NCI-H146 treated with DMSO at 0.1 percent for 48 hours (cell line): ENCODE data around the gene SPATA20.

Experiments
- DNase-seq: peaks from one replicate; lab custom pipeline; 2025; ENCODE audit not compliant: unreplicated experiment; lab: John Stamatoyannopoulos, UW

SPATA20 gene

GRCh38 chr17:50519141-50519834, 27.7 kb upstream of the SPATA20 start:
- no peak for DNase-seq

GRCh38 chr17:50520483-50520882, 26.5 kb upstream of the SPATA20 start:
- DNase-seq, result no peak

GRCh38 chr17:50521514-50521913, 25.5 kb upstream of the SPATA20 start:
- no peak for DNase-seq

GRCh38 chr17:50522766-50523165, 24.2 kb upstream of the SPATA20 start:
- DNase-seq, result no peak

GRCh38 chr17:50523208-50523607, 23.8 kb upstream of the SPATA20 start:
- no peak for DNase-seq

GRCh38 chr17:50524838-50525237, 22.1 kb upstream of the SPATA20 start:
- no peak for DNase-seq

GRCh38 chr17:50527155-50527762, 19.7 kb upstream of the SPATA20 start:
- no peak for DNase-seq

GRCh38 chr17:50527949-50528474, 19.0 kb upstream of the SPATA20 start:
- DNase-seq, result no peak

GRCh38 chr17:50529849-50530248, 17.1 kb upstream of the SPATA20 start:
- no peak for DNase-seq

GRCh38 chr17:50531428-50532025, 15.4 kb upstream of the SPATA20 start:
- no peak for DNase-seq

- DNase-seq, result no peak
Observed at GRCh38 chr17:50532452-50533024, 14.4 kb upstream of the SPATA20 start, which contains the start of gene EPN3. Gene EPN3 (plus strand): TSS chr17:50532735. CDS start chr17:50536557, 3,822 bp downstream.

- DNase-seq, result no peak
Observed at GRCh38 chr17:50533185-50533584, 13.8 kb upstream of the SPATA20 start.

GRCh38 chr17:50533720-50534148, 13.2 kb upstream of the SPATA20 start:
- peak; percentile 29 for DNase-seq

GRCh38 chr17:50534222-50534978, 12.6 kb upstream of the SPATA20 start:
- no peak for DNase-seq

GRCh38 chr17:50534979-50535326, 12.0 kb upstream of the SPATA20 start:
- no peak for DNase-seq

GRCh38 chr17:50535407-50535806, 11.6 kb upstream of the SPATA20 start:
- no peak for DNase-seq

- DNase-seq, result no peak
Observed at GRCh38 chr17:50536683-50537646, 10.0 kb upstream of the SPATA20 start.

GRCh38 chr17:50537721-50538548, 9.0 kb upstream of the SPATA20 start:
- no peak for DNase-seq
